ENCODE results near the gene CELSR2.

GRCh38 chr1:109322974-109323373, 73.6 kb downstream of the CELSR2 start:
- TF ChIP-seq CTCF (IDR thresholded peaks at IDR 0.05) (no peak), ZFX (IDR thresholded peaks at IDR 0.05; ENCODE audit: borderline replicate concordance) (no peak)
